Hematopoietic multipotent progenitor cell treated with erythropoietin and hydrocortisone succinate and interleukin-3 and kit ligand, for 8 days (in vitro differentiated cells): ENCODE results near the gene CDC42BPB.

Experiments used
- DNase-seq: peaks from one replicate; pipeline ENCODE4 v3.0.0-alpha.2; 2015

The CDC42BPB gene

DNA sequence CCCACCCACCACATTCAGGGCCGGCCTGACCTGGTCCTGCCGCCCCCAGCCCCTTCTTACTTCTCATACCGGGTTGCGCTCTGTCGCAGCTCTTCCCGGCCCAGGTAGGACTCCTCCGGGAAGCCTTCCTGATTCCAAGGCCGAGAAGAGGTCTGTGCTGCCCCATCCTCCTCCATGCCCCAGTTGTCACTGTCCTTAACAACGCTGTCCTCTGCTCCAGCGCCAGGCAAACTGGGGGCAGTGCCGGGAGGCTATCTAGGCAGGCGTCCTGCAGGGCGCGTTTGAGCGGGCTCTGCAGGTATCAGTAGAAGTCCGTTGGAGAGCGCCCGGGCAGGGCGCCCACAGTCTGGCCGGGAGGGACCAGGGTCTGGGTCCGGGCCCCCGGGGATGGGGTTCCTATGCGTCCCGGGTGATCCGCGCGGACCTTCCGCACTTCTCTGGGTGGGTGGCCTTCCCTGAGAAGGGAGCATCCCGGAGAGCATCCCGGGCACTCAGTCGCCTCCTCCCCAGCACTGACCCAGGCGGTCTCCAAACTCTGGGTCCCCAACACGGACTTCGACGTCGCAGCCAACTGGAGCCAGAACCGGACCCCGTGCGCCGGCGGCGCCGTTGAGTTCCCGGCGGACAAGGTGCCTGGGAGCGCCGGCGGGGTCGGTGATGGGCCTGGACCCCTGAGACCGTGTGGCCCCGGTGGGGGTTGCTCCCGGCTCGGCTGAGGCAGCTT is 134.0 kb downstream of the CDC42BPB start:
- no peak for DNase-seq

DNA sequence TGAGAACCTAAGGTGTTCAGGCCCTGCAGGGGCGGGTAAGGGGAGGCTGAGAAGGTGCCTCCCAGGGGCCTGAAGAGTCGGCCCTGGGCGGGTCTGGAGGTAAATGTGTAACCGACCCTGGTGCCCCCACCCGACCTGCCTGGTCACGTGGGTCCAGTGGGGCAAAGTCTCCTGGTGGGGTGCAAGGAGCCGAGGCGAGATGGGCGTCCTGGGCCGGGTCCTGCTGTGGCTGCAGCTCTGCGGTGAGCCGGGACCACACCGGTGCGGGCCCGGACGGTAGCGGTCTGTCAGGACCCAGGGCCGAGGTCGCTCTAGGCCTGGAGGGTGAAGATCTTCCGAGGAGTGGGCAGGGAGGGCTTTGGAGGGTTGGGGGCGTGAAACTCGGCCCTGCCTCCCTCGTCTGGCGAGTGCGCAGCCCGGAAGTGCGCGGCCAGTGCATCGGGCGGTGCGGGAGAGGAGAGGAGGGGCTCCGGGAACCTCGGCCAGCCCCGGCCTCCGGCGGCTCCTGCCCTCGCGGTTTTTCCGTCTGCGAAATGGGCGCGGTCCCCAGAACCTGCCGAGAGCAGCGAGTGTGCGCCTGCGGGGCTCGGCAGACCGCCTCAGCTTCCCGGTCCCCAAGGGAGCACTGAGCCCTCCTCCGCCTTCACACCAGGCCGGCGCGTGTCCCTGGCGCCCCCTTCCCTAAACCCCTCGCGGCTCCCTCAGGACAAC is 134.7 kb downstream of the CDC42BPB start, which contains the start of gene AMN:
AMN (plus strand) TSS at position 174 of the 711 bp plus-strand sequence; CDS start at position 200, 26 bp downstream.
- DNase-seq = no peak

DNA sequence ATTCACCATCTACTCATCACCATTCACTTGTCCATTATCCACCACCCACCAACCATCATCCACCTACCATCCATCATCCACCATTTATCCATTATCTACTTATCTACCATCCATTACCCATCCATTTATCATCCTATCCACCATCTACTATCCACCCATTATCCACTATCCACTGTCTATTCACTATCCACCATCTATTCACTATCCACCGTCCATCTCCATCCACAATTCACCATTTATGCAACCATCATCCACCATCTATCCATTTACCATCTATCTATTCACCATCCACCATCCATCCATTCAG is 136.4 kb downstream of the CDC42BPB start:
- DNase-seq = no peak

DNA sequence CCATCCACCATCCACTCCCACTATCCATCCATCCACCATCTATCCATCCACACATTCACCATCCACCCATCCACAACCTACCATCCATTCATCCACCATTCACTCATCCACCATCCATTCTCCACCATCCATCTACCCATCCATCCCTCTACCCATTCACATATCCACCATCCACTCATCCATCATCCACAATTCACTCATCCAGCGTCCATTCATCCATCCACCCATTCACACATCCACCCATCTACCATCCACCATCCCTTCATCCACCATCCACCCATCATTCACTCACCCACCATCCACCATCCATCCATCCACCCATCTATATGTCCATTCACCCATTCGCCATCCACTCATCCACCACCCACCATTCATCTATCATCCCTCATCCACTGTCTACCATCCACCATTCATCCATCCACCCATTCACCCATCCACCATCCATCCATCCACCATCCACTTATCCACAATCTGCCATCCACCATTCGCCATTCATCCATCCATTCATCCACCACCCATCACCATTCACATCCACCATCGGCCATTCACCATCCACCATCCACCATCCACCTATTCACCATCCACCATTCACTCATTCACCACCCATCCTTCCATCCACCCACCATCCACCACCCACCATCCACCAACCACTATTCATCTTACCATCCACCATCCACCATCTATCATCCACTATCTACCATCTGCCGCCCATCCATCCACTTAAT is 136.9 kb downstream of the CDC42BPB start:
- DNase-seq = no peak

DNA sequence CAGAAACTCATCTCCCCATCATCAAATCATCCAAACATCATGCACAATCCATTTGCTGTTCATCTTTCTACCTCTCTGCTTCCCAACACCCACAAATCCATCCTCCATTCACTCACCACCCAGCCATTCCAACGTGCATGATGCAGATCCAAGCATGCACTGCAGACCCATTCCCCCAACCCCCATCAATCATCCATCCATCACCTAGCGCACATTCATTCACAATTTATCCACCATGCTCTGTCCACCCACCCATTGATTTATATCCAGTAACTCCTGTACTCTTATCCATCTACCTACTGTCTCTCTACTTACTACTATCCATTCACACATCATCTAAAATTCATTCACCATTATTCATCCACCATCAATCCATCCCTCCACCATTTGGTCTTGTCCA is 138.9 kb downstream of the CDC42BPB start:
- no peak for DNase-seq

DNA sequence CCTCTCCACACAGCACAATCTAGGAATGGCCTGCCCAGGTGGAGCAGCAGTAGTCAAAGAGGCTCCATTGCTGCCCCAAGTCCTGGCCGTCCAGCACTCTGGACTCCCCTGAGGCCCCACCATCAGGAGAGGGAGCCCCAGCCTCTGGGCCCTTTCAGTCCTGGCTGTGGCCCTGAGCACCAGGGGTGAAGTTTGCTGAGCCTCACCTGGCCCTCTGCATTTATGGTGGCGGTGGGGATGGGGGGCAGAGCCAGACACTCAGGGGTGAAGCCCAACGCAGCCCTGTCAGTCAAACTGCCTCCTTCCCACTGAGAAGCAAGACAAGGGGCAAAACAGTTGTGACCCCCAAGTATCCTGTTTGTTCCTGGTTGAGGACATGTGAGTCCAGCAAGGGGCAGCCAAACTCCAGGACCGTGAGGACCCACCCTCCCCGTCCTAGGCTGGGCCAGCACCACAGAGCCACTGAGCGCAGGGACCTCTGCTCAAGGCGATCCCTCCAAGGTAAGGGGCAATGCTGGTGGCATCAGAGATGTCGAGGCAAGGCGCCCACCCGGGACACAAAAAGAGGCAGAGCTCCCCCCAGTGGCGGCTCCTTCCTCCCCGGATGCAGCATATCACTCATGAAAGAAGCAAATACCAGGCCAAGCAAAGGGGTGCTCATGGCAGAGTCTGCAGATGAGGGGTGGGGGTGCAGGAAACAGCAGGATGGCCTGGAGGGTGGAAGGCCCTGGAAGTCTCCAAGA is 139.7 kb downstream of the CDC42BPB start:
- DNase-seq = peak; percentile 52

DNA sequence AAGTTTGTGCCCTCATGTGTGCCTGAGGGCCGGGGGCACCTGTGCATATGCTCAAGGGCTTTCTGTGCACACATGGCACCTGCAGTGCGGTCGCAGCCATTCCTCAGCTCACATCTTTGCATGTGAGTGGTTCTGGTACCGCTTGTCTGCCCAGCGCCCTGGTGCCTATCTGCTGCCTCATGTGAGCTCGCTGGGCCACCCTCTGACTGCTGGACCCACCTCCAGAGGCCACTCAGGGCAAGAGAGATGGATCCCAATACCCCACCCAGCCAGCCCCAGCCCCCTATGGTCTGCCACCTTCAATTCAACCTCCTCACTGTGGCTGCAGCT is 140.3 kb downstream of the CDC42BPB start:
- DNase-seq = no peak

DNA sequence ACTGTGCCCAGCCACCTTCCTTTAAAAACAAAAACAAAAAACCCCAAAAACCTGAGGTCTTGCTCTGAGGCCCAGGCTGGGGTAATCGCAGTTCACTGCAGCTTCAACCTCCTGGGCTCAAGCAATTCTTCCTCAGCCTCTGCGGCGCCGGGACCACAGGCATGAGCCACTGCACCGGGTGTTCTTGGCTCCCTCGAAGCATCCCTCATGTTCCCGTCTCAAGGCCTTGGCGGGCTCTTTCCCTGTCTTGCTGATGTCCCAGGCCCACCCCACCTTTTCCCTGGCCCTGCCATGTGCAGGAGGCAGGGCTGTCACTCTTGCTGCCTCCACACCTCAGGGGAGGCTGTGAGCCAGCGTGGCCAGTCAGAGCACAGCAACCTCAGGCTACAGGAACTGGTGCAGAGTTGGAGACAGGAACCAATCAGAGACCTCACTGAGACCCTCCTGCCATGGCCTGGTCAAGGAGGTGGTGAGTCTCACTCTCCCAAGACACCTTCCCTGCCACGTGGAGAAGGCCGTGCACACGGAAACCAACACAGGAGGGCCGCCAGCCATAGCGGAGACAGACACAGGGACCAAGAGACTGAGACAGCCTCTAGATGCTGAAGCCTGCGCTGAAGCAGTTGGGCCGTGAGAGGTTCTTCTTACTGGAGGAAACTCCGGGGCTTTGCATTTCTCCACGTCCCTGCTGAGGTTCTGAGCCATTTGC is 140.8 kb downstream of the CDC42BPB start:
- no peak for DNase-seq

DNA sequence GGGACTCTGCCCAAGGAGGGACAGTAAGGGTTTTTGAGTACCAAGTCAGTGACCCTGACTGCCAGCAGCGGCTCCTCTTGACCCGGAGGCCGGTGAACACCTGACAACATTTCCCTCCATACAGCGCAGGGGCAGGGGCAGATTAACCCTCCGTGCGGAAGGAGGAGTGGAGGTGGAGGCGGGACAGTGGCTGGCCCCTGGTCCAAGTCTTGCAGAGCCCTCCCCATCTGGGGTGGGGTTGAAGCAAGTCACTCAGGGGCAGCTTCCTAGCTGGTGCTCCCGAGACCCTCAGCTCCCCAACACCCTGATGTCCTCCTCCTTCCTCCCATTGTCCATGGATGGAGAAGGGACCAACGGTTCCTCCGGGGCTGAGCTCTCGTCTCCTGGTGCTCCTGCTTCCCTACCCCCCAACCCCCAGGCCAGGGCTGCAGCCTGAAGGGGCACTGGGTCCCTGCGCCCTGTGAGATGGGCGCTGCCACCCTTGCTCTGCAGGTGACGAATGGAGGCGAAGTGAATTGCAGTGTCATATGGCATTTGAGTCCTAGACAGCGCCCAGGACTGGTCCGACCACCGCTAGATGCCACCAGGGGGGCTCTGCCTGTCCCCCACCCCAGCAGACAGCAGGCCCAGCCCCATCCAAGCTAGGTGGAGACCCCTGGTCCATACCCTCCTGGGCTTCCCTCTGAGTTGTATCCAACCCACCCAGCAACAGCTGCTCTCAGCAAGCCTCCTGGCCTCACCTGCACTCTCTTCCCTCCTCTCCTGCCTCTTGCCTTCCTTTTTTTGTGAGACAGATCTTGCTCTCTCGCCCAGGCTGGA is 141.8 kb downstream of the CDC42BPB start:
- no peak for DNase-seq

DNA sequence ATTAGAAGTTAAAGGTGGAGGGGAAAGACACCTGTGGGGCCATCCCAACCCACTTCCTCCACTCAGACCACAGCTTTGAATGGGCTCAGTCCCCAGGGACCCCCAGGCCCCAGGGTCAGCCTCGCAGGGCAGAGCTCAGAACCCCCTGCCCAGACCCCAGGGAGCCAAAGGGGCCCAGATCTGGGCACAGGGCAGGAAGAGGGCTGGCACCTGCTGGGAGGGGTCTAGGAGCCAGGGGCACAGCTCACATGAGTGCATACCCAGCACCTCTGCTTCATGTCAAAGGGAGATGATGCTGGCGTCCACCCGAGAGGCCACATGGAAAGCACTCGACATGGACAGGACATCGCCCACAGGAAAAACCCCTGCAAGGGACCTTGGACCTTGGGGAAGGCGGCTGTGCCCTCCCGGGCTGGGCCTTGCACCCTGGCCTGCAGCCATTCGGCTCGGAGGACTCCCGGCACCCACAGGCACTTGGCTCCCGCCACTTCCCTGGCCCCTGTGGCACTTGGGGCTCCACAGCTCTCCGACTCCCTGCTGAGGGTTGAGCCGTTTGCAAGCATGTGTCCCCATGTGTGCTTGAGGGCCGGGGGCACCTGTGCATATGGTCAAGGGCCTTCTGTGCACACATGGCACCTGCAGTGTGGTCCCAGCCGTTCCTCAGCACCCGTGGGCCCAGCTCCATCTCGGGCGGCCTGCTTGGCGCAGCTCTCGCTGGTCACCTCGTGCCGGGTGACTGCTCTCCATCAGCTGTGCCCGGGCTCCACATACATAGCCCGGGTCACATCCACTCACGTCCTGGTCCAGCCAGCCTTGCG is 142.7 kb downstream of the CDC42BPB start:
- no peak for DNase-seq

DNA sequence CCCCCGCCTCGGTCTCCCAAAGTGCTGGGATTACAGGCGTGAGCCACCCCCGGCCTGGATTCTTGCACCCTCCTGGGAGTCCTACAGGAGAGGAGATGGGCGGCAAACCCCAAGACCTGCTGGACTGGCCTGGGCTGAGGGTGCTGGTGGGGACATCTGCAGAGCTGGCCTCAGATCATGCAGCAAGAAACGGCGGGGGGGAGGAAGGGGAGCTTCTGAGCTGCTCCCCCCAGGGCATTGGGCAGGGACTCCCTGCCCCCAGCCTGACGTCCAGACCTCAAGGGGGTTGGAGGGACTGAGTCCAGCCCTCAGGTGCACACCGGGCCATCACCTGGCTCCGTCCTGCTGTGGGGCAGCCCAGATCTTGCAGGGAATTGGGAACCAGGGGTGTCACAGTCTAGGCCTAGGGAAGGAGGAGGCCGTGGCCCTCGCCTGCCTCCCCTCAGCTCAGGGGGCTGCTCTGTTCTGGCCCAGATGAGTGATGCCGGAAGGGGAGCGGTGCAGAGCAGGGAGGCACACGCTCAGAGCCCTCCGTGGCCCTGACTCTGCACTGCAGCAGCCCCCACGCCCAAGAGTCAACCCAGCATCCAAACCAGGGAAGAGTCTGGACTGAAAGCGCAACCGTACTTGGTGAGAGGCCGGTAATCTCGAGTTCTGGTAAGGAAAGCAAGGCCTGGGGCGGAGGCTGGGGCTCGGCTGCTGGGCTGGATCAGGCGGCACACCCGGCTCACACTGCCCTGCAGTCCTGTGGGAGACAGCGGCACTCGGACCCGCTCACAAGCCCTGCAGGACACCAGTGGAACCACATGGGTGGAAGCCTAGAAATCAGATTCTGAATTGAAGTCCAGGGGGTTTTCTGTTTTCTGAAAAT is 143.8 kb downstream of the CDC42BPB start:
- no peak for DNase-seq

DNA sequence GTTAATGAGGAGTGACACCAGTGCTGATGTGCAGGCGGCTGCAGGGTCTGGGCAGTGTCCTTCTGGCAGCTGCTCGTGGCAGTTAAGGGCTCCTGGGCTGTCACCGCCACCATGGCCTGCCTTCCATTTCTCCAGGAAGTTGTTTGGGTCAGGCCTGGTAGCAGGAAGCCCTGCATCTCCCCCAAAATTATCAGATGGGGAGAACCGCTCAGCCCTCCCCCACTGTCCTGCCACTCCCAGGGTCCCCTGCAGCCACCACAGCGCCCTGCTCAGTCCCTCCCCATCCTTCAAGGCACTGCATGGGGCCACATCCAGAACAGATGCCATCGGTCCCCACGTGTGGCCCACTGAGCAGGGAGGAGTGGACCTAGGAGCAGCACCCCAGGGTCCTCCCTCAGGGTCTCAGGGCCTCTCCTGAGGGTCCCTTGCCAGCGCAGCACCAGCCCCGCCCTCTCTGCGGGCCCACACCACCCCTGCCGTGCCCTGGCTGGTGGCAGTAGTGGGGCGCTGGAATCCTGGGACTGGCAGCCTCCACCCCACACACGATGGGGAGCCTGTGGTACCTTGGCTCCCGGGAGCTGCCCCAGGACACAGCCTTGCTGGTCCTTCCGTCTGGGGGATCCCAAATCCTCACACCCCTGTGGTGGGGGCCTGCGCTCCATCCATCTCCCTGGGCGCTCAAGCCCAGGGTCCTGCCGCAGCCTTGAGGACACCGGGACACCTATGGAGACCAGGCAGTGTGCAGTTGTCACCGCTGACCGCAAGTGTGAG is 145.2 kb downstream of the CDC42BPB start:
- DNase-seq = no peak

DNA sequence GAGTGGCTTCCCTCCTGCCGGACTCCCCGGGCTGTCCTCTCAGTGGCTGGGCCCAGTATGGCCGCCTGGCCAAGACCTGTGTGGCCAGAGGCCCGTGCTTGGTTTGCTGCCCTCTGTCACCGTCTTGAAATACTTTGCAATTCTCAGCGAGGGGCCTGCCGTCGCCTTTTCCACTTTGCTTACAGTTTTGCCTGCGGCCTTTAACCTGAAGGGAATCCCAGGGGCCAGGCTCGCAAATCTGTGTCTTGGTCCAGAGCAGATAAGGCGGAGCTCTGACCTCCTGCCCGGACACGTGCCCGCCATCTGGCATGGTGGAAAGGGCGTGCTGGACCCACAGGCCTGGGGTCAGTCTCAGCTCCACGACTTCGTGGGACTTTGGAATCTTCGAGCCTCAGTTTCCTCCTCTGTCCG is 145.8 kb downstream of the CDC42BPB start:
- DNase-seq = no peak

DNA sequence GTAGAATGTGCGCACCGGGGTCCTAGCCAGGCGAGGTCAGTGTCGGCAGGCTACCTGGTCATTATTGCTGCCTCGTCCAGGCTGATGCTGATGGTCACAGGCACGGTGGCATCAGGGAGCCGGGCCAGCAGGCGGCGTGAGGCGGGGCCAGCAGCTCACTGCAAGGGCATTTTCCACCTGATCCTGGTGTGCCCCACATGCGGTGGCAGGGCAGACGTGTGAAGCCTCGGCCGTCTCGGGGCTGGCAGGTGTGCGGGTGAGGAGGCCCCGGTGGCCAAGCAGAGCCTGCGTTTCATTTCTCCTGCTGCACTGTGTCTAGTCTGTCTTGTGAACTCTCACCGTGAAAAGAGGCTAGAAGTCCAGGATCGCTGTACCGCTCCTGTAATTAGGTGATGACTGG is 146.9 kb downstream of the CDC42BPB start:
- no peak for DNase-seq

DNA sequence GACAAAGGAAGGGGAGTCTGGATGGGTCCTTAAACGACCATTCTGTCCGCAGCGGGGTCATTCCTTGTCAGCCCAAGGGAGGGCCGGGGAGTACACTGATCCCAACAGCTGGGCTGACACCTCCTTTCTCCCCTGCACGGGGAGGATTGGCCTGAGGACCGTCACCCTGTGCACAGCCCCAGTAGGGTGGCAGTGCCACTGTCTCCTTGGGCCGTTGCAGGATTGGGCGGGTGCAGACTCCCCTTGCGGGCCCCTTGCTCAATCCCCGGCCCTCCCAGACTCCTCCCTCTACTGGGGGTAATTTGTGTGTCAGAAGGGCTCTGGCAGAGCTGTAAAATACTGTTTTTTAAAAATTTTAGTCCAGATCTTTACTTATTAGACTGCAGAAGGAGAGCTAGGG is 147.4 kb downstream of the CDC42BPB start:
- DNase-seq = no peak

DNA sequence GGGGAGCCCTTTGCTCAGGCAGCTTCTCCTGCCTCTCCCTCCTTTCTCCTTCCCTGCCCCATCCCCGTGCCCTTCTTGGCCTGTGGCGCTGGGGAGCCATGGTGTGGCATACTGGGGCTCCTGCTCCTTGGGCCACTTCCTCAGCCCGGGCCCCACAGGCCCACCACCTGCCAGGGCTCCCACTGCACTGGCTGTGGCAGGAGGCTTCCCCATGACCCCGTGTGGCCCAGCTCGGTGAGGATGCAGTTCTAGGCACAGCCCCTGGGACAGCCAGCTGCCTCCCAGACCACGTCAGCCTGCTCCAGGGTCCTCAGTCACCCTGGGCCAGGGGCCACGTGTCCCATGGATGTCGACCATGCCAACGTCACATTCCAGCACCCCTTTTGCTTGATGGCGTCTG is 147.9 kb downstream of the CDC42BPB start:
- DNase-seq = no peak

DNA sequence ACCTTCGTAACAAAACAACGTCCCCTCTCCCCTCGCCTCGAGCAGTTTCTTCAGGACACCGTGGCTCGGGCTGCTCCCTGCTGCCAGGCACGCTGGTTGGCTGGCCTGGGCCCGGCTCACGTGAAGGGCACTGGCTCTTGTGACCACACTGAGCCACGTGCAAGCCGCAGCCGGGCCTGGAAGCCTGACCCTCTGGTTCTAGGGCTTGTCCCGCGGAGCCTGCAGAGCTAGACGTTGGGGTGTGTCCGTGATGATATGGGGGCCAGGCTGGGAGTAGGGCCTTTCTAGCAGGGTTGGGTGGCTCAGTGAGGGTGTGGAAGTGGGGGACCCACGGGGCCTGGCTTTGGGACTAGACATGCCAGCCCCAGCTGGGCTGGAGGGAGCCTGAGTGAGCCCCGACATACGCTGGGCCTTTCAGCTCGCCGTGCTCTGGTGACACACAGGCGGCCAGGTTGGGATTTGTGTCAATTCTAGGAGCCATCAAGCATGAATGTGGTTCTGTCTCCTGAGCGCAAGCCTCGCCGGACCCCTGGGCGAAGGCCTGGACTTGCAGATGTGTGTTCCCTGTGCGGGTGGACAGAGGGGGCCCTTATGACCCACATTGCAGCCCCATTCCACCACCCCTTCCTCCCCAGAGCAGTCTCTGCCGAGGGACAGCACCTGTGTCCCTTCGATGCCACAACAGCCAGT is 148.4 kb downstream of the CDC42BPB start:
- DNase-seq = no peak

DNA sequence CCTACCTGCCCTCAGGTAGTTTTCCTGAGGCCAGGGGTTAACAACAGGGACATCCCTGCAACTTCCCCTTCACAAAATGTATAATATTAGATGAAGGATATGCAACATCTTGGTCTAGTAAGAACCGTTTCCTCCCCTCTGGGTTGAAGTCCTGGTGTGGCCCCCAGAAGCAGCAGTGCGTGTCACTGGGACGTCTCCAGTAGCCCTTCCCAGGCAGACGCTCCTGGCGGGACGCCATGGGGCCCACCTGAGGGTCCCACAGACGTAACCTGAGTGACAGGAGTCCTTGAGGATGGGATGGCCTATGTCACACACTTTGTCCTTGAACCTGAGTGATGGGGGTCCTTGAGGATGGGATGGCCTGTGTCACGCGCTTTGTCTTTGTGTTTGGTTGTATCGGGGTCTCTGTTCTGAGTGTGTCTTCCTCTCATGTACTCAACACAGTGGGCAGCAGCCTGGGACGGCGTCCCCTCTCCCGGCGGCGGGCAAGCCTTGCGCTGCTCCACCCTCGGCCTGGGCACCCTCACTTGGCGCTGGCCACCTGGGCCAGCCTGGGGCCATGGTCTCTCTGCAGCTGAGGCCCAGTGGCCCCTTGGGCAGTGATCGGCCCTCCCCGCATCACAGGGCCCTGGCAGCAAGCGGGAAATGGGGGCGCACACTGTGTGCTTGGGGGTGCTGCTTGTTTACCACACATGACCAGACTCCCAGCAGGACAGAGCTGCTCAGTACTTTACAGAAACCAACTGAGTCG is 149.2 kb downstream of the CDC42BPB start:
- DNase-seq = no peak
